Transverse colon (tissue), 4 donors: Measurements from ENCODE around the gene ACTR1B.

ENCODE experiments used
- EP300 ChIP-seq: sonication (generic); formaldehyde crosslinking; IDR thresholded peaks from one replicate; pipeline ENCODE4 v1.6.1; 2017; ENCODE audit warnings: antibody characterized with exemption, low read depth
- POLR2A ChIP-seq: fragments of 450-650 bp; IDR thresholded peaks from one replicate; pipeline ENCODE4 v1.6.1; 2016; ENCODE audit warnings: antibody characterized with exemption, mild to moderate bottlenecking, moderate library complexity
- POLR2AphosphoS5 ChIP-seq, 3 donors: sonication (generic); formaldehyde crosslinking; IDR thresholded peaks; one replicate each; pipeline ENCODE4 v1.6.1; 2016; ENCODE audit warnings: antibody characterized with exemption in 3 of 3
- TF ChIP-seq, protein P1 (sequence below), 5 experiments: fragments of 200-600 bp in 3 of 5; fragments of 450-650 bp in 2 of 5; sonication (generic) in 3 of 5; IDR thresholded peaks; 1 replicate in 2 of 5; 2 replicates in 3 of 5; pipeline ENCODE4 v1.5.1; 2016 to 2017; ENCODE audit warnings: antibody characterized with exemption in 5 of 5, inconsistent platforms in 3 of 5, mild to moderate bottlenecking in 2 of 5, moderate library complexity in 1 of 5

- TF ChIP-seq, protein P1, sequence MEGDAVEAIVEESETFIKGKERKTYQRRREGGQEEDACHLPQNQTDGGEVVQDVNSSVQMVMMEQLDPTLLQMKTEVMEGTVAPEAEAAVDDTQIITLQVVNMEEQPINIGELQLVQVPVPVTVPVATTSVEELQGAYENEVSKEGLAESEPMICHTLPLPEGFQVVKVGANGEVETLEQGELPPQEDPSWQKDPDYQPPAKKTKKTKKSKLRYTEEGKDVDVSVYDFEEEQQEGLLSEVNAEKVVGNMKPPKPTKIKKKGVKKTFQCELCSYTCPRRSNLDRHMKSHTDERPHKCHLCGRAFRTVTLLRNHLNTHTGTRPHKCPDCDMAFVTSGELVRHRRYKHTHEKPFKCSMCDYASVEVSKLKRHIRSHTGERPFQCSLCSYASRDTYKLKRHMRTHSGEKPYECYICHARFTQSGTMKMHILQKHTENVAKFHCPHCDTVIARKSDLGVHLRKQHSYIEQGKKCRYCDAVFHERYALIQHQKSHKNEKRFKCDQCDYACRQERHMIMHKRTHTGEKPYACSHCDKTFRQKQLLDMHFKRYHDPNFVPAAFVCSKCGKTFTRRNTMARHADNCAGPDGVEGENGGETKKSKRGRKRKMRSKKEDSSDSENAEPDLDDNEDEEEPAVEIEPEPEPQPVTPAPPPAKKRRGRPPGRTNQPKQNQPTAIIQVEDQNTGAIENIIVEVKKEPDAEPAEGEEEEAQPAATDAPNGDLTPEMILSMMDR (IDR thresholded peaks at IDR 0.05) = no peak
- TF ChIP-seq POLR2AphosphoS5 (IDR thresholded peaks at IDR 0.05) (no peak), POLR2A (no peak), EP300 (no peak)
Observed at GRCh38 chr2:97662386-97662894, 1.4 kb downstream of the ACTR1B start.
